GM21515 (cell line): ENCODE measurements around the gene PRKAR1B.

ENCODE experiments used
- ATAC-seq: cut with Tn5 transposase; IDR thresholded peaks from one replicate; pipeline ENCODE4 v1.9.1; 2021; ENCODE audit not compliant: unreplicated experiment

Gene PRKAR1B

DNA sequence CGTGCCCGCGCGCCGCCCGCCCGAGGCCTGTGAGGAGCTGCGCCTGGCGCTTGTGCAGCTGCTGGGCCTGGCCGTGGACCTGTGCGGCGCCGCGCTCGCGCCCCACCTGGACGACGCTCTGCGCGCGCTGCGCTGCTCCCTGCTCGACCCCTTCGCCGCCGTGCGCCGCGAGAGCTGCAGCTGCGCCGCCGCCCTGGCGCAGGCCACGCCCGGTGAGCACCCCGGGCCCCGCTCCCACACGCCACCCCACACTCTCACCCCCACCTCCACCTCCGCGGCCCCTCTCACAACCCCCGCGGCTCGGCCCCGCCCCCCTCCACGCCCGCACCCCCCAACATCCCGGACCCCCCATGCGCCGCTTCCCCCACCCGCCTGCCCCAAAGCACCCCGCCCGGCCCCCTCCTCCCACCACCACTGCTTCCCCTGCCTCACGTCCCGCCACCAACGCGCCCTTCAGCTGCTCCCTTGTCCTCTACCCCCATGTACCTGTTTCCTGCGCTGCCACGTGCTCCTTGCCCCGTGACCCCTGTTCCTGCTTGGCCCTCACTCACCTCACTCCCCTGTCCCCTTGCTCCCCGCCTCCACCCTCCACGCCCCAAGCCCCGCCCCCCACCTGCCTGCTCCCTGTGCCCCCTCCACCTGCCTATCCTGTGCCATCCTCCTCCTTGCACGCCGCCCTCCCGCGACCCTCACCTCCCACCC lies at the start of gene PRKAR1B:
PRKAR1B (minus strand) TSS at position 178 of the 702 bp plus-strand sequence. CDS start 15,776 bp downstream, outside the sequence.
- ATAC-seq: peak; percentile 44

DNA sequence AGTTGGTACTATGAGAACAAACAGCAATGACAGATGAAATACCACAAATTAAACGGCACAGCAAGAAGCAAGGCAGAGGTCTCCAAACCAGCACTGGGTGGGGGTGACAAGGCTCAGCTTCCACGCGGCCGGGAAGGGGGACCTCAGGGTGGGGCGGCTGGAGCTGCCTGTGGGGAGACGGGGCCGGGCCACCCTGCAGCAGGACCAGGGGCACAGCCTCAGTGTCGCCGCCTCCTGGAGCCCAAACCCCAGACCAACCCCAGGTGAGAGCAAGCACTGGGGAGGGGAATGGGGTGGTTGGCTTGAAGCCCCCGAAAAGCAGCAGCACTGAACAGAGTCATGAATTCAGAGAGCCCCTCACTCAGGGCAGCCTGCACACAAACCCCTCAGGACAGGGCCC lies 49.3 kb upstream of the PRKAR1B start:
- no peak for ATAC-seq

GRCh38 chr7:774161-775109 lies 47.4 kb upstream of the PRKAR1B start:
- no peak for ATAC-seq

- ATAC-seq: no peak
Measured at GRCh38 chr7:773622-773915, 46.5 kb upstream of the PRKAR1B start.

DNA sequence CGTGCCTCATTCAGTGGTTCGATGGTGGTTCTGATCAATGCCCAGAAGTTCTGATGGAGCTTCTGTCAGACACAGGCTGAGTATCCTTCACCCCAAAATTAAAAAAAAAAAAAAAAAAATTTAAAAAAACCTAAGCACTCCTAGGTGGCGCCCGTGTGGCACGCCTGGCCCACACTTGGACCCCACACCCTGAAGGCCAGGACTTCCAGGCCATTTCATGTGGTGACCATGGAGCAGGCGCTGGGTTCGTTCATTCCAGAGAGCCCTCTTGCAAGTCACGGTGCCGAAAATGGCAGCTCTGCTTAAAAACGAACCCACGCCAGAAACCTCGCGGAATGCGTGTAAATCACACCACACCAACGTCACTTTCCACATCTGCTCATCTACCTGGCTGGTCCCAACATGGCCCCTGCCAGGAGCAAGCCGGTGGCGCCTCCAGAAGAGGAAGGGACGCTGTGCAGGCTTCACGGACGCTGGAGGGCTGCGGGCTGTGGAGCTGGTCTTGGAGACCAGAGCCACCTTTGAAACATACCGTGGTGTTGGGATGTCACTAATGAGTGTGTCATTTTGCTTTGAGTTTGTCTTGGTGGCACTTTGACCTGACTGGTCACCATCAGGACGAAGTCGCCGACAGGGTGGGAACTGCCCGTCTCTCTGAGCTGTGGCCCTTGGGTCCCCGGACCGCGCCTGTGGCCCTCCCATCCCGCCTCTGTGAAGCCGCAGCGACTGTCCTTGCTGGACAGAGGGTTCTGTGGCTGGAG lies 46.0 kb upstream of the PRKAR1B start:
- no peak for ATAC-seq

DNA sequence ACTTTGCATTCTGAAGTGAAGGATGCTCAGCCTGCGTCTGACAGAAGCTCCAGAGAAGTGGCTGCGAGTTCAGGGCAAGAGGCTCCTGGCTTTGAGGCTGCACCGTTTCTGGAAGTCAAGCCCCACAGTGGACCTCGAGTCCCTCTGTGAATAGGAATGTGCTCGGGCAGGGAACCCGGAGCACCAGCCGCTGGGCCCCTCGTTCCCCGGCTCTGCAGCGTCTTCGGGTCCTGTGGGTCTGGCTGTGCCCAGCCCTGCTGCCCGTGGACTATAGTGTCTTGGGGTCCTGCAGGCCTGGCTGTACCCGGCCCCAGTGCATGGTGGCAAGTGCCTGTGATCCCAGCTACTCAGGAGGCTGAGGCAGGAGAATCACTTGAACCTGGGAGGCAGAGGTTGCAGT lies 45.3 kb upstream of the PRKAR1B start:
- ATAC-seq: no peak

DNA sequence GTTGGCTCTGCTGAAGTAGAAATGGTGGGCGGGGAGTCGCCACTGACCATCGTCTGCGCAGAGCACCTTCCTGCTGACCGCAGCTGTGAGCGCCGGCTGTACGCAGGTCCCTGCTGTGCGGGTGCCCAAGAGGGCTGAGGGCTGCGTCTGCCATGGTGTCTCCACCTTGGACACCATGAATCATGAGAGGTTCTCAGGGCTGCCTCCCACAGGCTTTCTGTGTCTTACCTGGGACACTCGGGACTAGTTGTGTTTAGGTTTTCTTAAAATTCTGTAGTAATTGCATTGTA lies 44.9 kb upstream of the PRKAR1B start:
- ATAC-seq: no peak

DNA sequence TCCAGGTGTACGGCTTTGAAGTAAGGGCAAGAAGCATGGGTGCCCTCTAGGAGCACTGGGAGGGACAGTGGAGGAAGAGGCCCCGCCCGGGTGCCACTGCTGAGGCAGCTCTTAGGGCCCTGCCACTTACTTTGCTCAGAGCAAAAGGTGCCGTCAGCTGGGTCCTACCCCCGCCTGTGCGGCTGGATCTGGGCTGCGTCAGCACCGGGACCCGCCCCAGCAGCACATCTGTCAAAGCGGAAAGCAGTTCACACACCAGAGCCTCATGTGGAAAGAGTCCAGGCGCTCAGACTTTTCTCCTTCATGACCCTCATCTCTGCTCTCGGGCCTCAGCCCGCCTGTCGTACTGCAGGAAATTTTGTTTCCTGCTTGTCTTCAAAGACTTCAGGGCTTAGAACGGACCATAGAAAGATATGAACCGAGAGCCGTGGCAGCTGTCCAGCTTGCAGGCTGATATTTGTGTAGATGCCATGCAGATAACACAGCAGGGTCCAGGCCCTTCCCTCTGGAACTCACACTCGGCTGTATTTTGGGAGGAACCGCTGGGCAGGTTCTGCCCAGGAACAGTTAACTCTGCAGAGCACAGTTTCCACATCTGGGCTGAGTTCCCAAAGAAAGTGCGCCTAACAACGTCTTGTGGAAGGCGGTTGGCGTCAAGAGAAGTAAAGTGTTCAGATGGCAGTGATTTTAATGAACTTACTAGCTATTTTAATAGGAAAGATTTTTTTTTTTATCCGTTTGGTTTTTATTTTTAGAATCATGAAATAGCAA lies 44.3 kb upstream of the PRKAR1B start:
- no peak for ATAC-seq

DNA sequence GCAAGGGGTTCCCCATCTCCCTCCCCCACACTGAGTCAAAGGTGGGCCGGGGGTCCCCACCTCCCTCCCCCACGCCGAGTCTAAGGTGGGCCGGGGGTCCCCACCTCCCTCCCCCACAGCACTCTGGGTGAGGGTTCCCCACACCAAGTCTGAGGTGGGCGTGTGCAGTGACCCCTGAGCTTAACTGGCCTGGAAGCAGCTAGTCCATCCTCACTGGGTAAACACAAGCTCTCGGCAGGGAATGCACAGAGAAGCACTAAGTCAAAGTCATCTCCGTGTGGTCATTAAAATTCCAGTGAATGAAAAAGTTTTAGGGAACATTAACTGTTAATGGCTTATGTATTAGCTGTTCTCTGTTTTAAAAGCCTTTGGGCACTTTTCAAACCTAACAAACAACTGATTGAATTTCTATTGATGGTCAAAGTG lies 43.7 kb upstream of the PRKAR1B start:
- ATAC-seq: no peak

- no peak for ATAC-seq
Measured at GRCh38 chr7:770336-770735, 43.3 kb upstream of the PRKAR1B start.

DNA sequence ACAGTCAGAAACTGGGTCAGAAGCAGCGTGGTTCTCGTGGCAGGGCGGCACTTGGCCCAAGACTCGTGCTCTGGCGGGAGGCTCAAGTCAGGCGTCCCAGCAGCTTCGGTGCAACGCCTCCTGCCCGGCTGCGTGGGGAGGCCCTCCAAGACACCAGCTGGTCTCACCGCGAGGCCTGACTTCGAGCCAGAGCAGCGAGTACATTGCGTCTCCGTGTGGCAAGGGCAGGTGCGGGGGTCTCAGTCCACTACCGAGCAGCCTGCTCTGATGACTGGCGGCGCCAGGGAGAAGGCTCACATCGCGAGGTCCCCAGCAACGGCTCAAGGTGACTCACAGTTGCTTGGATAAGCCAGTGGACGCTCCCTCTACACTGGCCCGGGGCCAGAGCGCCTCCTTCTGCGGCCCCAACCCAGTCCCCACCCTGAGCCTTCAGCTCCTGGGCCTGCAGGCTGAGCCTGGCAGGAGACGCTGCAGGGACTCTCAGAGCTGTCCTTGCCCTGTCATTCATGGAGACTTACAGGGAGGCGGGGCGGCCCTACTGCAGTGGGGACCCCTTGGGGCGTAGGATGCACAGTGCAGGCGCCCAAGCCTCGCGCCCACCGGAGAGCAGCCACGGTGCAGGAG lies 41.9 kb upstream of the PRKAR1B start:
- no peak for ATAC-seq

DNA sequence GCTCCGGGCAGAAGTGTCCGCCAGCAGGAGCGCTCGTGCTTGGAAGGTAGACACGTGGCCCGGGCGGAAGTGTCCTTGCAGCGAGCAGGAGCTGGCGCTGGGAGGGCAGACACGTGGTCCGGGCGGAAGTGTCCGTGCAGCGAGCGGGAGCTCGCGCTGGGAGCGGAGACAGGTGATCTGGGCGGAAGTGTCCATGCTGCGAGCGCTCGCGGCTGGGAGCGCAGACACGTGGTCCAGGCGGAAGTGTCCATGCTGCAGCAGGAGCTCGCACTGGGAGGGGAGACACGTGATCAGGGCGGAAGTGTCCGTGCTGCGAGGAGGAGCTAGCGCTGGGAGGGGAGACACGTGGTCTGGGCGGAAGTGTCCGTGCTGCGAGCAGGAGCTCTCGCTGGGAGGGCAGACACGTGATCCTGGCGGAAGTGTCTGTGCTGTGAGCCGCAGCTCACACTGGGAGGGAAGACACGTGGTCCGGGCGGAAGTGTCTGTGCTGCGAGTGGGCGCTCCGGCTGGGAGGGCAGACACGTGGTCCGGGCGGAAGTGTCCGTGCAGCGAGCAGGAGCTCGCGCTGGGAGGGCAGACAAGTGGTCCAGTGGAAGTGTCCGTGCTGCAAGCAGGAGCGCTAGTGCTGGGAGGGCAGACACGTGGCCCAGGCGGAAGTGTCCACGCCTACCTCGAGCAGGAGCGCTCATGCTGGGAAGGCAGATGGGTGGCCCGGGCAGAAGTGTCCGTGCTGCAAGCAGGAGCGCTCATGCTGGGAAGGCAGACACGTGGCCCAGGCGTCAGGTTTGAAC lies 41.1 kb upstream of the PRKAR1B start:
- ATAC-seq: no peak

DNA sequence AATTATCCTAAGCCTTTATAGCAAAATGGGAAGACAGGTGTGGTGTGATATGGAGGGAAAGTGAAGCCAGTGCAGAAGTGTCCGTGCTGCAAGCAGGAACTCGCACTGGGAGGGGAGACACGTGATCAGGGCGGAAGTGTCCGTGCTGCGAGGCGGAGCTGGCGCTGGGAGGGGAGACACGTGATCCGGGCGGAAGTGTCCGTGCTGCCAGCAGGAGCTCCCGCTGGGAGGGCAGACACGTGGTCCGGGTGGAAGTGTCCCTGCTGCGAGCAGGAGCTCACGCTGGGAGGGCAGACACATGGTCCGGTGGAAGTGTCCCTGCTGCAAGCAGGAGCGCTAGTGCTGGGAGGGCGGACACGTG lies 40.5 kb upstream of the PRKAR1B start:
- no peak for ATAC-seq

DNA sequence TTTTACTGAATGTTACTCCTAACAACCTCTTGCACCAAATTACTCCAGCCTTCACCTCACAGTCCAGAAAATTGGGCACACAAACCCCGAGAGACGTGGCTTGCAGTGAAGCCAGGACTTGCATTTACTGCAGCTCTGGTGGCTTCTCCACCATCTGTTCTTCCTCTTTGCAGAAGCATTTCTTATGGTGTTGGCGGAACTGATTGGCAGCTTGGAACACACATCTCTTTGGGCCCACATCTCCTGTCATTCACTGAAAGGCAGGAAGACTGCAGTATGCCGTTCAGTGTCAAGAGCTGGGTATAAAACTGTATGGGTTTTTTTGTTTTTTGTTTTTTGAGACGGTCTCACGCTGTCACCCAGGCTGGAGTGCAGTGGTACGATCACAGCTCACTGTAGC lies 38.3 kb upstream of the PRKAR1B start:
- no peak for ATAC-seq

DNA sequence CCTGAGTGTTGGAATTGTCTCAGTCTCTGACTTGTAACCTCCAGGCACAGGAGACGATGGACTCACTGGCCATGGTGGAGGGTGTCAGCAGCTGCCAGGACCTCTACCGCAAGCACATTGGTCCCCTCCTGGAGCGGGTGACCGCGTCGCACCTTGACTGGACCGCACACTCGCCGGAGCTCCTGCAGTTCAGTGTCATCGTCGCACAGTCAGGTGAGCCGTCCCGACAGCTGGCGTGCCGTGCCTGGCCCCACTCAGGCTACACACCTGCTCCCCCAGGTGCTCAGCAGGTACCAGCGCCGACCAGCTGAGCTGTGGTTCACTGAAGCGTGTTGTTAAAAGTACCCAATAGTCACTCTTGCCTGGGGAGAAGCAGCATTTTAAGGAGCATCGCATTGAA lies 36.7 kb upstream of the PRKAR1B start:
- ATAC-seq: no peak

GRCh38 chr7:762885-763284 lies 35.8 kb upstream of the PRKAR1B start:
- ATAC-seq: no peak

- ATAC-seq: no peak
Measured at GRCh38 chr7:761631-762030, 34.5 kb upstream of the PRKAR1B start.

DNA sequence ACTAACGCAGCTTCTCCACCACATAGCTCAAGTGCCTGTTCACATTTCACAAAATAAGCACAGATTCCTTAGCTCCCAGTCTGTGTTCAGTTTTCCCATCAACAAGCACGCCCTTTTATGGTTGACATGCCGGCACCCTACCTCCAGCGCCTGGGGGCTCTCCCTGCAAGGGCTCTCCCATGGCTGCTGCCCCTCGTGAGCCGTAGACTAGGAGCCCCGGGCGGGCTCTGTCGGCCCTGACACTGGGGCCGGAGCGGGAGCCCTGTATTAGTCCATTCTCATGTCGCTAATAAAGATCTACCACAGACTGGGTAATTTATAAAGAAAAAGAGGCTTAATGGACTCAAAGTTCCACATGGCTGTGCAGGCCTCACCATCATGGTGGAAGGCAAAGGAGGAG lies 34.0 kb upstream of the PRKAR1B start:
- no peak for ATAC-seq

GRCh38 chr7:760006-760405 lies 32.9 kb upstream of the PRKAR1B start:
- ATAC-seq: no peak

DNA sequence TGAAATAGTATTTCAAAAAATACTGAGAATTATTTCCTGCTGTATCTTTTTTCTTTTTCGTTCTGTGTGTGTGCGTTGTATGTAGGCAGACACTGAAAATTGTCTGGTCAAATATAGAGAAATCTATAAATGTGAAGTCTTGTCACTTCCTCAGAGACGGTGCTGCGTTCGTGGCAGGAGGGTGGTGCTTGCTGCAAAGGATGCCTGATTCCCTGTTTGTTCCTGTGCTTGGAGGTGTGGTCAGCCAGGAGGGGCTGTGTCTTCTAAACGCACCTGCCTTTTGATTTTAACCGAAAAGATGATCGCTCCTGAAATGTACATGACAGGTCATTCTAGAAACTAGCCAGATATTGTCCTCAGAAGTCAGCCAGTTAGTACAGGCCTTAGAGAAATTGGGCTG lies 32.5 kb upstream of the PRKAR1B start:
- ATAC-seq: no peak
